Tibial nerve (tissue), 4 donors: Measurements from ENCODE around the gene RAB3IL1. TPM values are rescaled to one million over a fixed set of nuclear protein-coding genes. Genes with fewer than 3 reads are reported as not detected.

Source experiments
- DNase-seq, 2 donors: peaks; one replicate each; pipeline ENCODE4 v3.0.0-alpha.2; 2019; ENCODE audit warnings: low spot score in 2 of 2
- H3K27ac ChIP-seq, 4 donors: fragments of 200-600 bp; sonication (generic) in 3 of 4; one replicate each; pipeline ENCODE4 v1.5.1; 2017 to 2019; ENCODE audit warnings: mild to moderate bottlenecking in 1 of 4
- H3K27me3 ChIP-seq, 2 donors: fragments of 200-600 bp; sonication (generic) in 1 of 2; one replicate each; pipeline versions ENCODE4 v1.5.1 to v1.6.0; 2017 to 2019
- H3K36me3 ChIP-seq, 3 donors: fragments of 200-600 bp; sonication (generic); one replicate each; pipeline ENCODE4 v1.5.1; 2018 to 2019
- H3K4me1 ChIP-seq, 4 donors: fragments of 200-600 bp; sonication (generic) in 3 of 4; one replicate each; pipeline ENCODE4 v1.5.1; 2017 to 2019
- H3K4me3 ChIP-seq, 4 donors: fragments of 200-600 bp; sonication (generic) in 3 of 4; one replicate each; pipeline ENCODE4 v1.5.1; 2017 to 2019; ENCODE audit warnings: mild to moderate bottlenecking in 1 of 4, moderate library complexity in 1 of 4
- H3K9me3 ChIP-seq, 4 donors: fragments of 200-600 bp; sonication (generic) in 3 of 4; one replicate each; pipeline ENCODE4 v1.5.1; 2017 to 2019
- CTCF ChIP-seq, 5 experiments: fragments of 200-600 bp in 3 of 5; fragments of 450-650 bp in 2 of 5; sonication (generic) in 3 of 5; IDR thresholded peaks; one replicate each; pipeline ENCODE4 v1.5.1; 2016 to 2019; ENCODE audit warnings: antibody characterized with exemption in 5 of 5, mild to moderate bottlenecking in 3 of 5, moderate library complexity in 2 of 5
- EP300 ChIP-seq, 2 donors: sonication (generic); formaldehyde crosslinking; IDR thresholded peaks; one replicate each; pipeline ENCODE4 v1.6.1; 2017; ENCODE audit warnings: antibody characterized with exemption in 2 of 2, mild to moderate bottlenecking in 1 of 2
- POLR2A ChIP-seq, 2 donors: fragments of 450-650 bp; IDR thresholded peaks; one replicate each; pipeline ENCODE4 v1.6.1; 2017; ENCODE audit warnings: antibody characterized with exemption in 2 of 2, mild to moderate bottlenecking in 2 of 2, moderate library complexity in 2 of 2
- WGBS, 2 donors: methylation state at CpG; one replicate each; pipeline ENCODE4 v1.1.5; 2018; 5-methylcytosine and 5-hydroxymethylcytosine counted together
- total RNA-seq, 4 donors: library from RNA; depleted of rRNA; stranded (reverse); fragments of >200 nt; gene quantifications; one replicate each; pipeline ENCODE4 v1.1.0, GENCODE V29; 2016

The RAB3IL1 gene
- total RNA-seq, 4 donors from 2014 or later = 58.8 to 127 (median 71.1) TPM

GRCh38 chr11:61893981-61894380 is 23.4 kb downstream of the RAB3IL1 start:
- H3K9me3 ChIP-seq = no peaks in the 10 kb centered on the region
- H3K27me3 ChIP-seq = no peaks in the 10 kb centered on the region
- H3K4me3 ChIP-seq = no peak overlapping the region
- H3K27ac ChIP-seq = peak overlapping the region in 2 of 4 donors; percentile 96 to 99
- no peak for DNase-seq
- H3K36me3 ChIP-seq = peaks cover 0 to 33% (median 0%) of the 10 kb centered on the region in 3 donors
- TF ChIP-seq POLR2A (IDR thresholded peaks at IDR 0.05) = no peak
- TF ChIP-seq CTCF (IDR thresholded peaks at IDR 0.05) = no peak
- peak in 1 of 2 donors; percentile 12 for TF ChIP-seq EP300 (IDR thresholded peaks at IDR 0.05)
- H3K4me1 ChIP-seq = peaks cover 0 to 64% (median 32%) of the 10 kb centered on the region in 4 donors
- WGBS, 2 donors = 24 to 36% methylated on average over 5 of the region's 5 CpGs

- Histone ChIP-seq H3K4me3 (peak overlapping the region; percentile 36 to 95 (median 77)), H3K4me1 (peaks cover 0 to 64% (median 26%) of the 10 kb centered on the region in 4 donors), H3K36me3 (peaks cover 0 to 16% (median 0%) of the 10 kb centered on the region in 3 donors), H3K27me3 (no peaks in the 10 kb centered on the region), H3K9me3 (no peaks in the 10 kb centered on the region), H3K27ac (peak overlapping the region; percentile 91 to 99 (median 94))
- 29 to 30% methylated on average over 9 to 12 of the region's 12 CpGs for WGBS, 2 donors
- DNase-seq = no peak
- TF ChIP-seq EP300 (IDR thresholded peaks at IDR 0.05) = no peak
- TF ChIP-seq CTCF (IDR thresholded peaks at IDR 0.05) = no peak
- TF ChIP-seq POLR2A (IDR thresholded peaks at IDR 0.05) = no peak
Measured at GRCh38 chr11:61892085-61892370, 25.3 kb downstream of the RAB3IL1 start.

- Histone ChIP-seq H3K4me3 (peak within 1 kb of the TSS; percentile 71 to 99 (median 89)), H3K4me1 (peaks cover 0 to 62% (median 24%) of the 10 kb centered on the region in 4 donors), H3K27ac (peak within 1 kb of the TSS; percentile 91 to 99 (median 94)), H3K9me3 (no peaks in the 10 kb centered on the region), H3K36me3 (peaks cover 0 to 11% (median 0%) of the 10 kb centered on the region in 3 donors), H3K27me3 (no peaks in the 10 kb centered on the region)
- DNase-seq = peak; percentile 75 to 85
- TF ChIP-seq EP300 (IDR thresholded peaks at IDR 0.05) = peak in 1 of 2 donors; percentile 63
- no peak for TF ChIP-seq CTCF (IDR thresholded peaks at IDR 0.05)
- TF ChIP-seq POLR2A (IDR thresholded peaks at IDR 0.05) = peak; percentile 65 to 85
- WGBS, 2 donors = 2% methylated on average over 33 of the region's 96 CpGs; no CpG with 5 or more reads in 1 of the 2 donors
Measured at GRCh38 chr11:61891331-61892084, 25.9 kb downstream of the RAB3IL1 start, which contains the start of gene FADS3. TSS of gene FADS3 (minus strand) at chr11:61891545. CDS start at chr11:61891381, 164 bp downstream.

- Histone ChIP-seq H3K4me1 (peaks cover 0 to 68% (median 24%) of the 10 kb centered on the region in 4 donors), H3K27me3 (no peaks in the 10 kb centered on the region), H3K36me3 (peaks cover 0 to 4% (median 0%) of the 10 kb centered on the region in 3 donors), H3K4me3 (peak overlapping the region; percentile 71 to 99 (median 89)), H3K9me3 (no peaks in the 10 kb centered on the region), H3K27ac (peak overlapping the region; percentile 91 to 99 (median 94))
- 0 to 1% methylated on average over 6 to 17 of the region's 38 CpGs for WGBS, 2 donors
- no peak for DNase-seq
- TF ChIP-seq EP300 (IDR thresholded peaks at IDR 0.05) (no peak), CTCF (IDR thresholded peaks at IDR 0.05) (no peak), POLR2A (IDR thresholded peaks at IDR 0.05) (no peak)
Measured at GRCh38 chr11:61890529-61891330, 26.6 kb downstream of the RAB3IL1 start.
